Hematopoietic multipotent progenitor cell treated with erythropoietin and hydrocortisone succinate and interleukin-3 and kit ligand, for 15 days (in vitro differentiated cells): ENCODE results near the gene PPP1R37.

ENCODE experiments used
- DNase-seq: peaks from one replicate; pipeline ENCODE4 v3.0.0-alpha.2; 2015; ENCODE audit warnings: low spot score

The PPP1R37 gene

DNA sequence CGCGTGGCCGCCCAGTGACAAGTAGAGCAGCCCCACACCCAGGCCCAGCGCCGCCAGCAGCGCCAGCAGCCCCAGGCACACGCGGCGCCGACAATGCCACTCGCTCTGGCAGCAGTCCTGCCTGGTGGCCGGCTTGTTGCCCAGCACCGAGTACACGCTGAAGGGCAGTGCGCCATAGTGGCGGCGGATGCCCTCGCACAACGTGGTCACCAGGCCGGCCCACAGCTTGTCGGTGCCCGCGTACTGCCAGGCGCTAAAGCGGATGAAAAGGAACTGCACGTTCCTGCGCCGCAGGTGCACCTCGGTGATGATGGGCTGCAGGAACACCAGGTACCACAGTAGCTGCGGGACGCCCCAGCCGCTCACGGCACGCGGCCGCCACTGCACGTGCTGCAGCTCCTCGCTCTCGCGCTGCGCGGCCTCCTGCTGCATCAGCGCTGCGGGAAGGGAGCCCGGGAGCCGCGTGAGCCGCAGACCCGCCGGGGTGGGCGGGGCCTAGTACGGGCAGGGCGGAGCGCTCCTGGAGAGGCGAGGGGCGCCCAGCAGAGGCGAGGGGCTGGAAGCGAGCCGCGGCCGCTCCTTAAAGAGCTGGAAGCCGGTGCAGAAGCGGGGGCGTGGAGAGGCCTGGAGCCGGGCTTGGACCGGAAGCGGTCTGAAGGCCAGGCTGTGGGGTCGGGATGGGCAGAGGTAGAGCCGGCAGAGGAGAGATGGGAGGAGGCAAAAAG, 60.5 kb downstream of the PPP1R37 start:
- DNase-seq = no peak

DNA sequence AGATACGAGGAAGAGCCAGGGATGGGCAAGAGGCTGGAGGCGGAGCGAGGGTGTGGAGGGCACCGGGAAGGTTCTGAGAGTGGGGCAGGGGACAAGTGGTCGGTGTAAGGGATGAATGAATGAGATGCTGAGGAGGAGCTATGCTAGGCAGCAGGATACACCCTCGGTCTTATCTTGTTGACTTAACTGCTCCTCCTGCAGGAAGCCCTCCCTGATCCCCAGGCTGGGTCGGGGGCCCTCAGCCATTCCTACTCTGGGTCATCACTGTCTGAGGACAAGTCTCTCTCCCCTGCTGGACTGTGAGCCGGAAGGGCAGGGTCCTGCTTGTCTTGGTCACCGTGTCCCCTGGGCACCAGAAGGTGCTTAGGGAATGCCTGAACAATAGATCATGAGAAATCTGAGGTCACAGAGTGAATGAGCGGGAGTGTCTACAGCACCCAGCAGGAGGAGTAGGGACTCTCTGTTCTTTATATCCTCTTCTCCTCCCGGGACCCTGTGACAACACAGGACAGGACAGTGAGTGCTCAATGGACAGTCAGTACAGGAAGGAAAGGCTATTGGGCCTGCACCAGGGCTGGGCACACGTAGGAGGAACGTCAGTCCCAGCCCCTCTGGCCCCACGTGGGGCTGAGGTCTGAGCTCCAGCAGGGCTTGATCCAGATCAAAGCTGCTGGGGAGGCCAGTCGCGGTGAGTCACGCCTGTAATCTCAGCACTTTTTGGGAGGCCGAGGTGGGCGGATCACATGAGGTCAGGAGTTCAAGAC, 61.3 kb downstream of the PPP1R37 start:
- DNase-seq = no peak

DNA sequence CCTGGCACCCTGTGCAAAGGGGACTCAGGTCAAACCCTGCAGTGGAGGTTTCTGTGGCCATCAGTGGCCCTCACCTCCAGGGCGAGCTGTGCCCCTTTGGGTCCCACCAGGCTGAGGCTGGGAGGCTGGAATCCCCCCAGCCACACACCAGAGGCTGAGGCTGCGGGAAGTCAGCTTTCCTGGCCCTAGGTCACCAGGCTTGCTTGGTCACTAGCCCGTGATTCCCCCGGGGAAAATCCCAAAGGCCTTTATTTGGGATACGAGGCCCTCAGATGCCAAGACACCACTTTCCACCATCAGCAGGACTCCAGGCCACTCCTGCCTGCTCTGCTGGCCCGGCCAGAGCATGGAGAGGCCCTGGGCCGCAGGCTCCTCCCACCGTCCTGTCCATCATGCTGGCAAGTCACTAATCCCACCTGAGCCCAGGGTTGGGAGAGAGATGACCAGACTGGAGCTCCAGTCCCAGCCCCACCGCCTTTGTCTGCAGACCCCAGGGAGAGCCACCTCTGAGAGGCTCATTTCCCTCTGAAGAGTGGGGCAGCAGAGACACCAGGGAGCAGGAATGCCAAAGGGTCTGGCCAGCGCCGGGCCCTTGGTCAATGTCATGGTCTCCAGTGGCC, 63.1 kb downstream of the PPP1R37 start:
- no peak for DNase-seq

DNA sequence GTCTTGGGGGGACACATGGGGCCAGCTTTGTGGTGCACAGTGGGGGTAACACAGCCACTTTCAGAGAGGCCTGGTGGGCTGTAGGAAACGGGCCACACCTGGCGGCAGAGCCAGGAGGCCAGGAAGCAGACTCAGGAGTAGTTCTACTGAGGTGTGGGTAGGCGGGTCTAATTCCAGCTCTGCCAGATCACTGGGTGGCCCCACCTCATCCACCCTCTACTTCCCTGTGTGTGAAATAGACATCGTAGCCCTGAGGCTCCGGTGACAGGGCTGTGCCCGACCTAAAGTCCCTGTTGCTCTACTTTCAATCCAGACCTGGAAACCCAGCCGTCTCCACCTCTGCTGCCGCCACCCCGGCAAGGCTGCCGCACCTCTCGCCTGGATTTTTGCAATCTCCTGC, 63.8 kb downstream of the PPP1R37 start:
- no peak for DNase-seq

DNA sequence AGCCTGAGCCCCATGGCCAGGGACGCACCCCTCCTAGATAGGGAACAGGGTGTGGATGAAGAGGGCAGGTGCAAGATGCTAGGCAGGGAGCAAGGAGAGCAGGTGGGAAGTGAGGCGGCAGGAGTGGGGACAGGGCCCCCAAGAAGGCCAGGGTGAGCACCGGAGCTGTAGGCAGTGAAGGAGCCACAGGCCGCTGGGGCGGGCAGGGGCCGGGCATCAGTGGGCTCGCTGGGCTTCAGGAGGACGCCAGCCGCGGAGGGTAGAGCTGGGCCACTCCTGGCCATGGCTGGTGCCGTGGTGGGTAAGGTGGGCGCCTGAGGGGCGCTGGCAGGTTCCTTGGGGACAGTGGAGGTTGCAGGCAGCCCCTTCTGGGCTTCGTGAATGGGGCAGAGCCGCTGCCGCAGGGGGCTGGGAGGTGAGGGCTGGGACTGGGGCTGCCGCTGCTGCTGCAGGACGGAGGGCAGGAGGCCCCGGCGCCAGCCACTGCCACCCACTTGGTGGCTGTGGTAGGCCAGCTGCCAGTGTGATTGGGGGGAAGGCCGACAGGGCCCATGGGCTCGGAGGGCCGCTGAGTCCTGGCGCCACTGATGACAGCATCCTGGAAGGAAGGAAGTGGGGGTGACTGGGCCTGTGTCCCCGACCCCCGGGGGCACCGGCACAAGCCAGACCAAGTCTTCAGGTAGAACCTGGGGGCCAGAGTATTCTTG, 65.7 kb downstream of the PPP1R37 start:
- DNase-seq = no peak

DNA sequence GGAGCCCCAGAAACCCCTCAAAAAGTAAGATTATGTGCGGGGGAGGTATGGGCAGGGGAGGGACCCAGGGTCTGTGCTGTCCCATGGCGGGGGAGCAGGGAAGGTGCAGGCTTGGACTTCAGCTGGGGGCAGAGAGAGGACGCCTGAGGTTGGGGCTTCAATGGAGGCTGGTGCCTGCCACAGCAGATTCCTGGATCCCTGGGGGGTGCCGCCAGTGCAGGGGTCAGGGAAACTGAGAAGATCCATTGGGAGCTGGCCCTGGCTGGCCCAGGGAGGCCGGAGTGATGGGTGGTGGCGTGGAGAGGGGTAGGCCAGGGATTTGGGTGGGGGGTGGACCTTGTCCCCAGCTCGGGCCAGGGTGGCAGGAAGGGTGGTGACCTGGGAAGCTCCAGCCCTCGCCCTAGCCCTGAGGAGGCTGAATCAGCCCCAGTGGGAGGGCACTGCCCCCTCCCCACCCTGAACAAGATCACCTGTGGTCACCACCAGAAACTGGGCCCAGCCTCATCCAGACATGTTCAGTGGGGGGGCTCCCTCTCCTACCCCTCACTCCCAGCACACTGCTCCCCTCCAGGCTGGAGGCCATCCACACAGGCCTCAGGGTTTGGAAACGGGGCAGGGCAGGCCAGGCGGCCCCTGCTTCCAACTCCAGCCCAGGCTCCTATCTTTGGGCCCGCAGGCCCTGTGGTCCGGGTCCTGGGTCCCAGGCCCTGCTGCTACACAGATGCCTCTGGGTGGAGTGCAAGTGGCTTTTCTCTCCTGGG, 66.4 kb downstream of the PPP1R37 start:
- no peak for DNase-seq

DNA sequence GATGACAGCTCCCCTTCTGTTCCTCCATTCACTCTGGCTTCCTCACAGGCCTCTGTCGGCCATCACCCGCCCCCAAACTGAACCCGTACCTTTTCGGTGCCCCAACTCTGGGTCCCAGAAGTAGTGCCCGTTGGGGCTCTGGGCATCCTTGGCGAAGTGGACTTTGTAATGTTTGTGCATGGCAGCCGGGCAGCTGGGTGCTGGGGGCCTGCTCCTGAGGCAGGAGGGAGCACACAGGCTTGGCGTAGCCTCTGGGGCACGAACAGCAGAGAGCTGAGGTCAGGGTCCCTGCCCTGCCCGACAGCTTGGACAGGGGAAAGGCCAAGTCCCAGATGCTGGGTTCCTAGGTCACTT, 67.0 kb downstream of the PPP1R37 start:
- DNase-seq = no peak

DNA sequence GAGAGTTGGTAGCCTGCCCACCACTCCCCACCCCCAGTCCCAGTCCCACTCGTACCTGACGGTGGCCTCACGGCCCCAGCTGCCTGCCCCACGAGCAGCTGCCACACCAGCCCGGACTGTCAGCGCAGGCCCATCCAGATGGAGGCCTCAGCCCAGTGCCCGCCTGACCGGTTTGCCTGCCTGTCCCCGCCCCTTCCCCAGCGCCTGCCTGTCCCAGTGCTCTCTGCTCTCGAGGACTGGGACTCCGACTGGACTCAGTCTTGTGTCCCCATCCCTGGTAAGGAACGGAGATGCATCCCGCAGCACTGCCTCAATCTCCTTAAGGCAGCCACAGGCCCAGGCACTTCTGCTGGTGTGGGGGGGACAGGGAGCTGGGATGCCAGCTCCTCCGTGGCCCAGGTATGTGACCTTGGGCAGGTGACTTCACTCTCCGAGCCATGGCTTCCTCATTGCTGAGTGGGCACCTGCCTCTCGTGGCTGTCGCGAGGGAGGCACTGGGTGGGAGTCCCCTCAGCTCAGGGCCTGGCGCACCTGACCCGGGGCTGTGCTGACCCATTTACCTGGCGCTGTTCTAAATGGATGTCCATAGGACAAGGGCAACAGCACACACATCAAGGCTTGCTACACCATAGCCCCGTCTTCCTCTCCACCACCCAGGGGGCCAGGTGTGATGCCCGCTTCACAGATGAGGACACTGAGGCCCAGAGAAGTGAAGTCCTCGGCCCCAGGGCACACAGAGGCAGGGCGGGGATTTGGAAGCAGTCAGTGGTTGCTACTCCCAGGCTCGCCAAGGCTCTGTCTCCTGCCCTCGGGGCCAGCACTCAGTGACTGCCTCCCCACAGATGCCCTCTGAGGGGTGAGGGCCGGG, 68.1 kb downstream of the PPP1R37 start, which contains the start of gene NKPD1:
Gene NKPD1 (minus strand): TSS at position 113 of the 868 bp plus-strand sequence. CDS start 832 bp downstream, outside the sequence.
- DNase-seq = no peak

DNA sequence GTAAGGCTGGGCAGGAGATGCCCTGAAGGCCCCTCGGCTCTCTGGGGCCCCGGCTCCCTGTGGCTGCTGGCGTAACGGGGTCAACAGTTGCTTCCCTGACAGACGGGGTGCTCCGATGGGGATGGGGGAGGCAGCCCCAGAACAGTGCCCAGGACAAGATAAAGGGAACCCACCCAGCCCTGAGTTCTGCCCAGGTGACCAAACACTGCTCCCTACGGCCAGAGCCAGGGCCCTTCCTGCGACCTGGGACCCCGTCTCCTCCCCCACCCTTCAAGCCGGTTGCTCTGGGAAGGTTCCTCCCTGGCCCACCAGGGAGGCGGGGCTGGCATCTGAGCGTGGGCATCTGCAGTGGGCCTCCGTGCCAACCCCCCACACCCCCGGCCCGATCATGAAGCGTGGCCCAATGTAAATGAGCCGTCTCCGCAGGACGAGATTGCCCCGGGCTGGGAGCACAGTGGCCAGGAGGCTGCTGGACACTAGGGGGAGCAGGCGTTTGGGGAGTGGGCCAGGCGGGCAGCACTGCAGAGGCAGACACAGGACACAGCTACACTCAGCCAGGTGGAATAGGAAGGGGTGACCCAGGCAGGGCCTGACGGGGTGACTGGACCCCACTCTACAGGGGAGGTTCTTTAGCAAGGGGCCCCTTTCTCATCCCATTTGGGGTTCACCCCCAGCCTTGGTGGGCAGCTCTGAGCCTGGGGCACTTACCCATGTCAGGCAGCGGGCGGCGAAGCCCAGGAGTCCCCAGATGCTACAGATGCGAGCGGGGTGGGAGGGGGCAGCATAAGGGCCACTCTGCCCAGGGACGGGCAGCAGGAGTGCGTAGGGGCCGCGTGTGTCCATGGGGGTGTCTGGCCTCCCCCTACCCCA, 69.0 kb downstream of the PPP1R37 start:
- DNase-seq = no peak

DNA sequence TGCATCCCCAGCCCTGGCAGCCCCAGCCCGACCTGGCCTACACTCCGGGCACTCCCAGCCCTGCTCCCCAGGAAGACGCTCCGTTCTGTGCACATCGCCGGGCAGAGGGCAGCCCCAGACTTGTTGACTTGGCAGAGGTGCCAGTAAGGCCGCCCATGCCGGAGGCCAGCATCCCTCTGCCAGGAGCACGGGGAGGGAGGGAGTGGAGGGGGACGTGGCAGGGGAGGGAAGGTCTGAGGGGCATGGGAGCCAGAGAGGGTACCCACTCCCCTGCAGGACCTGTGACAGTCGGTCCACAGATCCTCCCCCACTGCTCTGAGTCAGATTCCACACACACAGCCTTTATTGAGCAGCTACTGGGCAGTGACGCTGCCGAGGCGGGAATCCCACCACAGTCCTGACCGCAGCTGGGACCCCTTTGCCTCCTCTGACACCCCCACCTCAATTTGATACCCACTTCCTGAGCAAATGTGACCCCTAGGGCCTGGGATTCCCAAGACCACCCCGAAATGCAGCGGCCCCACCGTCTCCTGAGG, 69.7 kb downstream of the PPP1R37 start:
- no peak for DNase-seq

DNA sequence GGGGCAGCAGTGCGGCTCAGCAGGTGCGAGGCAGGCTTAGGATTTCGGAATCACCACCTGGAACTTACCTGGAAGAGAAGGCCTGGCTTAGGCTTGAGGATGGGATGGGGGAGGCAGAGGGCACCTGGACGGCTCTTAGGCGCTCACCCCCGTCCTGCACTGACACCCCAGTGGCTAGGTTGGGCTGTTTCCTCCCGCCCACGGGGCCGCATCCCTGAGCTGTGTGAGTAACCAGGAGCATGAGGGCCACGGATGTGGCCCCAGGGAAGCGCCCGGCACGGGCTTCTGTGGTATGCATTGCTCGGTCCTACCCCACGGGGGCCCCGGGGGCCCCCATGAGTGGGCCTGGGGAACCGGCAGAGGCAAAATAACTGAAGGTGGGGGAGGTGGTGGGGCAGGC, 70.2 kb downstream of the PPP1R37 start:
- DNase-seq = no peak

DNA sequence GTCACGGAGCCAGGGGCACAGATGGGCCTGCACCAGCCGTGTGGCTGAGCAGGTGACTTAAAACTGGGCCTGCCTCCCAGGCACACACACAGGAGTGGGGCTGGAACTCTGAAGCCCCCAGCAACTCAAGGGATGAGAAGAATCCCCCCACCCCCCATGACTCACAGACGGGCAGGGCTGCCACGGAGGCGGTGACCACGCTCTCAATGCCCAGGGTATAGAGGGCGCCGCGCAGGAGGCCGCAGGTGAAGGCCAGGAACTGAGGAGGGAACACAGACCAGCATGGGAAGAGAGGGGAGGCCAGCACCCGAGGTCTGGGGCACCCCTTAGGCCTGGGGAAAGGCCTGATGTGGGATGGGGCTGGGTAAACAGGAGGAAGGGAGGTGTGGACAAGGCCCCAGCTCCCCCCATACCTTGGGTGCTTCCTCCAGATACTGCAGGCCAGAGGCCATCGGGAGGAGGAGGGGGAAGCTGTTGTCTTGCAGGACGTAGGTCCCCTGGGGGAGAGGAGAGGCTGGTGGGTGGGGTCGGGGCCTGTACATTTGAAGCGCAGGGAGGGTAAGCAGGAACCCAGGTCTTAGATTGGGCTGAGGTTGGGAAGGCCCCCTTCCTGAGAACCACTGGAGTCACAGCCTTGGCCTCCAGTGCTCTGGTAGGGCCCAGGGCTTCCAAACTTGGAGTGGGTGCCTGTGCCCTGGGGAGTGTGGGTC, 70.9 kb downstream of the PPP1R37 start:
- DNase-seq = no peak

DNA sequence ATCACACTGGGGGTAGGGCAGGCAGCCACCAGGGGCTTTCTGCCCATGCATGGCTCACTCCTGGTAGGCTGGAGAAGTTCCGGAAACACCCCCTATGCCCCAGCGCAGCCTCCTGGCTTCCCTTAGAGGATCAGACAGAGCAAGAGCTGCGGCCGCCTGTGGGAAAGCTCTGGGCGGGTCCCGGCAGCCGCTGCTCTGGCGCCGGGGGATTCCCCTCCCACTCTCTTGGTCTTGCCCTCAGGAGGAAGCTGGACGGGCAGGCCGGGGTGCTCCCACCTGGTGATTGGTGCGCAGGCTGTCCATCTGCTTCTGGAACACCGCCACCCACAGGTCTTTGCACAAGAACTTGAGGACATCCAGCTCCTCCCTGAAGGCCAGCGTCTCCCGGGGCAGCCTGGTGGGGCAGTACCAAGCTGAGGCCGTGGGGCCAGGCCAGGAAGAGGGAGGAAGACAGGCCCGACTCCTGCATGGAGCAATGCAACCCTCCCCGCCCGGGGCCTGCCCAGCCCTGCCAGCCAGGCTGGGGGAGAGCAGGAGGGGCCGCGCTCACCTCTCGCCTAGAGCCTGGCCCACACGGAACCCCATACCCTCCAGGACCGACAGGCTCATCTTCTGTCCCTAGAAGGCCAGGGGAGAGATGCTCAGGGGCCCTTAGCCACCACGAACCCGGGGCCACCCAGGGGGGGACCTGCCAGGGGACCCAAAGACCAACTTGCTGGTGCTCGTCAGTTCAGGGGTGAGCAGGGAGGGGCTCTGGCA, 71.8 kb downstream of the PPP1R37 start:
- DNase-seq = no peak

DNA sequence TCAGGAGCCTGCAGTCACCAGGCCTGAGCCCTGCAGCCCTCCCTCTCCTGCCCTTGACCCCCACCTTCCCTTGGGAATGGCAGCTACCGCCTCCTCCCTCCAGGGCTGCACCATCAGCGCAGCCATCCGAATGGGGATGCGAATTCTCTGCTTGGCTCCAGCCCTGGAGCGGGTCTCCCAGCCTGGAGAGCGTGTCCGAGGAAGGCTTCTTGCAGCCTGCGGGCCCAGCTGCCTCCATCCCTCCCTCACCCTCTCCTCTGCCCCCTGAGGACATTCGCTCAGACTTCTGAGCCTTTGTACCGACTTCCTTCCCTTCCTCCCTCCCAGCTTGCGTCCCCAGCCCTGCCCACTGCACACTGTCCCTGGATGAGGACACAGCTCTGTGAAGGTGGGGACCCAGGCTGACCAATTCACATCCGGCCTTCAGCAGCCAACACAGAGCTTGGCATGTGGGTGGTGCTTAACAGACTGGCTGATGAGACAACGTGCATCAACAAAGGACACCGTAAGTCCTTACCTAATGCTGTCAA, 73.8 kb downstream of the PPP1R37 start:
- no peak for DNase-seq

DNA sequence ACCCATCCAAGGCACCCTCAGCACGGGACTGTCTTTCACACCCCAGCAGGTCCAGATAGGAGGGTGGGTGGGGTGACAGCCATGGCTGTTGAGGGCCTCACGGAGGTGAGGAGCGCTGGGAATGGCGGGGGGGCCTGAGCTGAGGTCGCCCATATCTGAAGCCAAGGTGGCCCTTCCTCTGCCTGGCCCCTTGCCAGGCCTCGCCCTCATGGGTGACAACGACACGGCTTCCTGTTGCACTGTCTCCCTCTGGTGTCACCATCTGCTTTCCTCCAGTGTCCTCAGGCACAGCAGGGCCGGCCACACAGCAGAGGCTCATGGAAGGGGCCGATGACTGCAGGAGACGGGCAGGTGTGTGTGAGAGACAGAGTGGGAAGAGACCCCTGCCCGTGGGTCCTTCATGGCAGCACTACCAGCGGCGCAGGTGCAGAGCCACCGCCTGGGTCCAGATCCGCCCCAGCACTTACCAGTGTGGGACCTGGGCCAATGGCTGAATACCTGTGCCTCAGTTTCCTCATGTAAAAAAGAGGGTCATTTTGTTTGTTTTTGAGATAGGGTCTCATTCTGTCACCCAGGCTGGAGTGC, 75.9 kb downstream of the PPP1R37 start:
- DNase-seq = no peak

DNA sequence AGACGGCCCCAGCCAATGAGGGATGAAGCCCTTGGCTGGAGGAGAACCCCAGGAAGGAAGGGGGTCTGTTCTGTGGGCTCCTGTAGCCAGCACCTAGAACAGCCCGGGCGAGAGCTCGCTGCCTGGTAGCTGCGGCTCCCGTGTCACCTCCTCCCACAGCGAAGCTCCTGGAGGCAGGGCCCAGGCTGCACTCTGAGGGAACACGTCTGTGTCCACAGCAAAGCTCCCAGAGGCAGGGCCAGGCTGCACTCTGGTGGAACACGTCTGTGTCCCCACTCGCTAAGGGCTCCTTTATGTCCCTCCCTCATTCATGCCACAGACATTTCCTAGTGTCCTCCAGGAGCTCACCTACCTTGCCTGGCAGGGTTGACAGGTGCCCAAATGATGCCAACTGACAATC, 76.6 kb downstream of the PPP1R37 start:
- no peak for DNase-seq
